ENCODE data around the gene UCKL1.
A peak's percentile ranks its signal among the peaks of the same experiment; 100 is the strongest.

Gene UCKL1

DNA sequence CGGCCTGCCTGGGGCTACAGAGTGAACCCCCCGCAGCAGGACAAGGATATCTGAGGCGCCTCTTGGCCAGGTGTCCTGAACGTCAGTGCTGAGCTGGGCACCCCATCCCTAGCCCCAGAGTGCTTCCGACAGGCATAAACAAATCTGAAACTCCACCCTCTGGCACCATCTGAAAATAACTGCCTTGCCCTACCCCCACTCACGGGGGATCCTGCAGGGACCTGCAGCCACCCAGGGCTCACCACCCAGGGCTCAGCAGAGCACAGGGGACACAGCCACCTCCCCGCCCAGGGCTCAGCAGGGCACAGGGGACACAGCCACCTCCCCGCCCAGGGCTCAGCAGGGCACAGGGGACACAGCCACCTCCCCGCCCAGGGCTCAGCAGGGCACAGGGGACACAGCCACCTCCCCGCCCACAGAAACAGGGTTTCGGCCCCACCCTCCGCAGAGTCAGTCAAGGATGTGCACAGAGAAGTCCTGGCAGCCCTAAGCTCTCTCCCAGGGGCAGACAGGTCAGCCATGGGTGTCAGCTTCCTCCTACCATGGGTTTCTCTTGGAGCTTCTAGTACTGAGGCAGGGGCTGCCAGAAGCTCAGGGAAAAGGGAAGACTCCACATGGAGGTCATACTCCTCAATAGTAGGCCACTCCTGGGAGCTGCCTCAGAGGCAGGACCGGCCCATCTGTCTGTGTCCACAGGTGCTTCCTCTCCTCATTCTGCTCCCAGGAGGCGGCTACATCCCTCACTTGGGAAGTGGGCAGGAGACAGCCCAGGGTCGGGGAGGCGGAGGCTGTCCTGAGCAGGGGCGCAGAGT is 4.6 kb downstream of the UCKL1 start:
- Histone ChIP-seq H3K36me3 (ENCODE audit: control insufficient read depth in 5 of 5, insufficient read depth in 5 of 5, low read length in 5 of 5) (peaks cover 0 to 6% (median 0%) of the 10 kb centered on the region in 5 donors), H3K9me3 (ENCODE audit: control insufficient read depth in 5 of 5, low read length in 5 of 5) (no peaks in the 10 kb centered on the region), H3K27me3 (ENCODE audit: control insufficient read depth in 5 of 5, insufficient read depth in 4 of 5, low read length in 5 of 5) (no peaks in the 10 kb centered on the region), H3K4me3 (ENCODE audit: low read depth in 1 of 5, low read length in 5 of 5) (no peak overlapping the region), H3K4me1 (ENCODE audit: control insufficient read depth in 5 of 5, insufficient read depth in 5 of 5, low read length in 5 of 5) (peaks cover 25 to 87% (median 81%) of the 10 kb centered on the region in 5 donors), H3K9ac (ENCODE audit: low read length in 5 of 5) (peak overlapping the region in 1 of 5 donors; percentile 56), H3K27ac (ENCODE audit: low read depth, low read length) (no peak overlapping the region)

DNA sequence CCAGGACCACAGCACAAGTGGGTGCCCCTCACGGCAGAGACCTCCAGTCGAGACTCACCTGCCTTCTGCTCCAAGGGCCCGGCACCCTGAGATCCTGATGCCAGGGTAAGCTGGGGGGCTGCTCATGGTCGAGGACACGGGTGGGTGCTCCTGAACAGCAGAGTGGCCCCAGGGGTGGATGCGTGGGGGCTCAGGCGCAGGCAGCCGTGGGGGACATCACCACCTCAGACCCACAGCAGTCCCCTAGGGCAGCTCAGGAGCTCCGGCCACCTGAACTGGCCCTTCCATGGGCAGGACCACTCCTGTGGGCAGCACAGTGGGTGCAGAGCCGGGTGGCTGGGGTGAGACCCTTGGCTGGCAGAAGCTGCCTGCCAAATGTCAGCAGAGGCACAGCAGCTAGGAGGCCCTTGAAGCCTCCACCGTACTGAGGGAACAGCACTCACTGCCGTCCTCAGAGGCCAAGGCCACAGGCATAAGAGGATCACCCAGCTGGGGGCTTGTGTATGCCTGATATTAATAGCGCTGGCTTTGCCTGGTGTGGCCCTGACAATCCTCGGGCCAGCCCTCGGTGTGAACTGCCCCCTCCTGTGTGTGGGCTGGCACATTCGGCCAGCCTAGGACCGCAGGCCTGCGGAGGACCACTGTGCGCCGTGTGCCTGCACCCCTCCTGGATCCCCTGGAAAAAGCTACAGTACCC is 5.4 kb downstream of the UCKL1 start:
- no peak overlapping the region for H3K4me3 ChIP-seq (ENCODE audit: low read depth in 1 of 5, low read length in 5 of 5)
- no peaks in the 10 kb centered on the region for H3K9me3 ChIP-seq (ENCODE audit: control insufficient read depth in 5 of 5, low read length in 5 of 5)
- H3K4me1 ChIP-seq (ENCODE audit: control insufficient read depth in 5 of 5, insufficient read depth in 5 of 5, low read length in 5 of 5), result peaks cover 25 to 83% (median 81%) of the 10 kb centered on the region in 5 donors
- H3K36me3 ChIP-seq (ENCODE audit: control insufficient read depth in 5 of 5, insufficient read depth in 5 of 5, low read length in 5 of 5), result peaks cover 0 to 12% (median 6%) of the 10 kb centered on the region in 5 donors
- peak overlapping the region in 1 of 5 donors; percentile 56 for H3K9ac ChIP-seq (ENCODE audit: low read length in 5 of 5)
- no peaks in the 10 kb centered on the region for H3K27me3 ChIP-seq (ENCODE audit: control insufficient read depth in 5 of 5, insufficient read depth in 4 of 5, low read length in 5 of 5)
- peak overlapping the region; percentile 90 for H3K27ac ChIP-seq (ENCODE audit: low read depth, low read length)

DNA sequence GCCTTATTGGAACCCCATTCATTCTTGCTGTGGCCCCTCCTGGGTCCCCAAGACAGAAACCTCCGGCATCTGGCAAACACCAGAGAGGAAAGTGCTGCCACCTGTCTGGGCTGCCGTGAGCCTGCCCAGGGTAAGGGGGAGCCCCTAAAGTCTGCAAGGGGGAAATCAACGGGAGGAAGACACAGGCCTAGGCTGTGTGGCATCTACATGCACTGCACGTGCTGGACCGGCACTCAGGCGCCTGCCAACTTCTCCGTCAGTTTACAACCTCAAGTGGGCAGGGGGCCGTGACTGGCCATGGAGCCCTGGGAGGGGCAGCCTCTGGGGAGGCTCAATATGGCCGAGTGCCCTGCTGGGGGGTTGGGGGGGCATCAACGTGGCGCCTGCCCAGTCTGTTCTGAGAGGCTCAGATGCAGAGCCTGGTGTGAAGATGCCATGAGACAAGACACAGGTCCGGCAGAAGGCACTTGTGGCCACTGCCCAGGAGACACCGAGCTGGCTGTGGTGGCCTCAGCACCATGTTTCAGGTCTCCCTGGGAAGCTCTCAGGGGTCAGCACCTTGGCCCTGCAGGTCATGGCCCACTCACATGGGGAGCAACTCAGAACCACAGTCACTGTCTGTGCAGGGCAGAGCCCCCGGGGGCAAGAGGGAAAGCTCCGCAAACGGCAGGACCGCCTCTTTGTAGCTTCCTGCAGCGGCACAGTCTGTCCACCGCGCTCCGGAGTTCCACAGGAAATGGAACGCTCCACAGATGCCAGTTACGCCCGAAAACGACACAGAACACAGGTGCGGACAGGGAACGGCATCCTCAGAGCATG is 8.4 kb downstream of the UCKL1 start:
- H3K4me1 ChIP-seq (ENCODE audit: control insufficient read depth in 5 of 5, insufficient read depth in 5 of 5, low read length in 5 of 5), result peaks cover 13 to 70% (median 67%) of the 10 kb centered on the region in 5 donors
- H3K9ac ChIP-seq (ENCODE audit: low read length in 5 of 5), result peak overlapping the region in 1 of 5 donors; percentile 31
- peaks cover 0 to 39% (median 36%) of the 10 kb centered on the region in 5 donors for H3K36me3 ChIP-seq (ENCODE audit: control insufficient read depth in 5 of 5, insufficient read depth in 5 of 5, low read length in 5 of 5)
- peak overlapping the region; percentile 11 to 56 (median 29) for H3K4me3 ChIP-seq (ENCODE audit: low read depth in 1 of 5, low read length in 5 of 5)
- peak overlapping the region; percentile 90 for H3K27ac ChIP-seq (ENCODE audit: low read depth, low read length)
- no peaks in the 10 kb centered on the region for H3K27me3 ChIP-seq (ENCODE audit: control insufficient read depth in 5 of 5, insufficient read depth in 4 of 5, low read length in 5 of 5)
- no peaks in the 10 kb centered on the region for H3K9me3 ChIP-seq (ENCODE audit: control insufficient read depth in 5 of 5, low read length in 5 of 5)

DNA sequence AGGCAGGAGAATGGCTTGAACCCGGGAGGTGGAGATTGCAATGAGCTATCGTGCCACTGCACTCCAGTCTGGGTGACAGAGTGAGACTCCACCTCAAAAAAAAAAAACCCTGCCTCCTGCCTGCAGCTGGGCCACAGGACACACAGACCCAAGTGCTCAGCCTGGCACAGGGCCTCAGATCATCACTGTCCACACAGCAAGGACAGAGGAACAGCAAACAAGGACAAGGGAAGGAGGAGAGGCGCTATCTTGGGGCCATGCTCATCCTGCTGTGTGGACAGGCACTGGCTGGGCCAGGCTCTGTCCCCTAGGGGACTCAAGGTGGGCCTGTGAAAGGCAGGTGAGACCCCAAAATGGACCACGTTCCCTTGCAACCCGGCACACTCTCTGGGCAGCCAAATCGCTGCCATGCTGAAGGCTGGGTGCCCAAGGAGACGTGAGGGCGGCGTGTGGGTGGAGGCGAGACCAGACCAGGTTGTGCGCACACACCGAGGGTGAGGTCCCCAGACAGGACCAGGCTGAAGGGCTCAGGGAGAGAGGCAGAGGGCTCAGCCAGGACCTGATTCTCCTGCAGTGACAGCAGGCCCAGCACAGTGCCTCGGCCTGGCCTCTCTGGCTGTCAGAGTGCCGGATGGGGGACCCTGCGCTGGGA is 9.1 kb downstream of the UCKL1 start:
- H3K4me3 ChIP-seq (ENCODE audit: low read depth in 1 of 5, low read length in 5 of 5), result no peak overlapping the region
- H3K9ac ChIP-seq (ENCODE audit: low read length in 5 of 5), result peak overlapping the region in 1 of 5 donors; percentile 31
- no peaks in the 10 kb centered on the region for H3K27me3 ChIP-seq (ENCODE audit: control insufficient read depth in 5 of 5, insufficient read depth in 4 of 5, low read length in 5 of 5)
- H3K4me1 ChIP-seq (ENCODE audit: control insufficient read depth in 5 of 5, insufficient read depth in 5 of 5, low read length in 5 of 5), result peaks cover 13 to 70% (median 66%) of the 10 kb centered on the region in 5 donors
- H3K36me3 ChIP-seq (ENCODE audit: control insufficient read depth in 5 of 5, insufficient read depth in 5 of 5, low read length in 5 of 5), result peaks cover 0 to 42% (median 37%) of the 10 kb centered on the region in 5 donors
- no peaks in the 10 kb centered on the region for H3K9me3 ChIP-seq (ENCODE audit: control insufficient read depth in 5 of 5, low read length in 5 of 5)
- no peak overlapping the region for H3K27ac ChIP-seq (ENCODE audit: low read depth, low read length)

DNA sequence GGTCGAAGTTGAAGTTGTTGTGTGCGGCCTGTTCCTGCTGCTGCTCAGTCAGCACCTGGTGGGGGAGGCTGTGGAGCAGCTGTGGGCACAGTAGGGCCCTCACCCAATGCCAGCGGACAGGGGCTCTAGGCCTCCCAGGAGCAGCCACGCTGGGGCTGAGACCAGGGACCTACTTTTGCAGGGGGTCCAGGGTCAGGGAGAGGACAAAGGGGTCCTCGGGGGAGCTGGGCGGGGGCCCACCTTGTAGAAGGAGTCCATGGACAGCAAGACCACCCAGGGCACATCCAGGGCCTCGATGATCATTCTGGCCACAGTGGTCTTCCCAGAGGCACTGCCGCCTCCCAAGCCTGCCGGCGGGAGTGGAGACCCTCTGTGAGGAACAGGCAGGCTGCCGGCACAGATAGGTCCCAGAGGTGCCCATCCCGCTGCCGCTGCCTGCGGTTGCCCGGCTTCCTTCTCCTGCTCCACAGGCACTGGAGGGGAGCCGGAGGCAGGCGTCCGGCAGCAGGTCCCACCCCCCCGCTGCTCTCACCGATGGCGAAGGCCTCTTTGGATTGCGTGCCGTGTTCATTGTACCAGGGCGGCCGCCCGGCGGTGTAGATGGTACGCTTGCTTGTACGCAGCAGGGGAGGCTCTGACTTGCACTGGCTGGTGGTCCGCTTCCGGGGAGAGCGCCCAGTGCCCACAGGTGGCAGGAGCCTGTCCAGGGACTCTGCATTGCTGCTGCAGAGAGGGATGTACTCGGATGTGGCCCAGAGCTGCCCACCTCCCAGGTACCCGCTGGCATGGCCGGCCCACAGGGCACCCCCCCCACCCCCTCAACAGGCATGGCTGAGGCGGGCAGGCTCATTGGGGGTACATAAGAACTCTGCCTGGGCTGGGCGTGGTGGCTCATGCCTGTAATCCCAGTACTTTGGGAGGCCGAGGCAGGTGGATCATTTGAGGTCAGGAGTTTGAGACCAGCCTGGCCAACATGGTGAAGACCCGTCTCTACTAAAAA is 10.0 kb downstream of the UCKL1 start:
- peaks cover 13 to 65% (median 57%) of the 10 kb centered on the region in 5 donors for H3K4me1 ChIP-seq (ENCODE audit: control insufficient read depth in 5 of 5, insufficient read depth in 5 of 5, low read length in 5 of 5)
- H3K4me3 ChIP-seq (ENCODE audit: low read depth in 1 of 5, low read length in 5 of 5), result no peak overlapping the region
- peaks cover 0 to 45% (median 37%) of the 10 kb centered on the region in 5 donors for H3K36me3 ChIP-seq (ENCODE audit: control insufficient read depth in 5 of 5, insufficient read depth in 5 of 5, low read length in 5 of 5)
- H3K27me3 ChIP-seq (ENCODE audit: control insufficient read depth in 5 of 5, insufficient read depth in 4 of 5, low read length in 5 of 5), result no peaks in the 10 kb centered on the region
- H3K9me3 ChIP-seq (ENCODE audit: control insufficient read depth in 5 of 5, low read length in 5 of 5), result no peaks in the 10 kb centered on the region
- no peak overlapping the region for H3K27ac ChIP-seq (ENCODE audit: low read depth, low read length)
- H3K9ac ChIP-seq (ENCODE audit: low read length in 5 of 5), result no peak overlapping the region

DNA sequence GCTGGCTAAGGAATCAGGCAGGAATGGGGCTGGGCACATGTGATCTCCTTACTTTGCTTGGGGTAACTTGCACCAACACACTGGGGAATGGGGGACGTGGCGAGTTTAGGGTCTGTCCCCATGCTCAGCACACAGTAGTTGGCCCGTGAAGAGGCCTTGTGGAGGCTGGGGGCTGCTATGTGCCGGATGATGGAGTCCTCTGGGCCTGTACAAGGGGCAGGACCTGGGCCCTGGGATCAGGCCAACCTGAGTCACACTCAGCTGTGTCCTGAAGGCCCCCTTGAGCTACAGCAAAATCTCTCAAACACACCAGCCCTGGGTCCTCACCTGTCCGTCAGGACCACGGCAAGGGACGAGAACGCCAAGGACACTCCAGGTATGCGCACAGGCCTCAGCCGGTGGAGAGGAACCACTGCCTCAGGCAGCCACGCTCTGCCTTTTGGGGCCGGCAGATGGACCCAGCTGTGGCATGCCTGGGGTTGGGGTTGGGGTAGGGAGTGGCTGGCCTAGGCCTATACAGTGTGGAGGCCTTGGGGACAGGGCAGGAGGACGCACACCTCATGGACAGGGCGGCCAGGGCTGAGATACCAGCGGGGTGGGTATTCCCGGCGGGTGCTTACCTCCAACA is 11.1 kb downstream of the UCKL1 start:
- H3K27ac ChIP-seq (ENCODE audit: low read depth, low read length), result no peak overlapping the region
- H3K9ac ChIP-seq (ENCODE audit: low read length in 5 of 5), result no peak overlapping the region
- no peaks in the 10 kb centered on the region for H3K9me3 ChIP-seq (ENCODE audit: control insufficient read depth in 5 of 5, low read length in 5 of 5)
- H3K27me3 ChIP-seq (ENCODE audit: control insufficient read depth in 5 of 5, insufficient read depth in 4 of 5, low read length in 5 of 5), result no peaks in the 10 kb centered on the region
- peaks cover 0 to 54% (median 48%) of the 10 kb centered on the region in 5 donors for H3K36me3 ChIP-seq (ENCODE audit: control insufficient read depth in 5 of 5, insufficient read depth in 5 of 5, low read length in 5 of 5)
- H3K4me1 ChIP-seq (ENCODE audit: control insufficient read depth in 5 of 5, insufficient read depth in 5 of 5, low read length in 5 of 5), result peaks cover 12 to 55% (median 46%) of the 10 kb centered on the region in 5 donors
- no peak overlapping the region for H3K4me3 ChIP-seq (ENCODE audit: low read depth in 1 of 5, low read length in 5 of 5)

DNA sequence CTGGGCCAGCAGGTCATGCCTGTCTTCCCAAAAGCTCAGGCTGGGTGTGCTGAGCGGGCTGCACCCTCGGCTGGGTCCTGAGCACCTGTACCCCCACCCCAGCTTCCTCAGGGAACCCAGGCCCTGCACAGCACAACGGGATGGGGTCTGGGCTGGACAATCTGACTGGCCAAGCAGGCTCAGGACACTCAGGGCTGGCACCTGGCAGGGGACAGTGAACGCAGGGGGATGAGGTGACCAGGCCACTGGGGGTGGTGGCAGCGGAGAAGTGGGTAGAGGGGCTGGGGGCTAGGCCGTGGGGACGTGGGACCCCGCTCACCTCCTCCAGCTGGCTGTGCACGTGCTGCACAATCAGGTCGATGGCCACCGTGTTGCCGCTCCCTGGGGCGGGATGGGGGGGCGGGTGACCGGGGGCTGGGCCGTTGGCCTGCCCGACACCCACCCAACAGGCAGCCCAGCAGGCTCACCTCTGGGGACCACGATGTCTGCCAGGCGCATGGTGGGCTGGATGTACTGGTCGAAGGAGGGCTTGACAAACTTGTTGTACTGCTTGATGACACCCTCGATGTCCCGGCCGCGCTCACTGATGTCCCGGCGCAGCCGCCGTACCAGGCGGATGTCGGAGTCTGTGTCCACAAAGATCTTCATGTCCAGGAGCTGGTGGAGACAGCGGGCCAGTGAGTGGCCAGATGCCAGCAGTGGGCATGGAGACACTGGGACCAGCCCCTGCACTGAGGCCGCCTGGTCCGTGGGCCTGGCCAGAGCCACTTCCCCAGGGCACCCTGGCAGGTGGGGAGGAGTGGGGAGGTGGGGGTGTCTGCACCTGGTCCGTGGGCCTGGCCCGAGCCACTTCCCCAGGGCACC is 11.9 kb downstream of the UCKL1 start:
- H3K36me3 ChIP-seq (ENCODE audit: control insufficient read depth in 5 of 5, insufficient read depth in 5 of 5, low read length in 5 of 5), result peaks cover 0 to 61% (median 50%) of the 10 kb centered on the region in 5 donors
- H3K4me1 ChIP-seq (ENCODE audit: control insufficient read depth in 5 of 5, insufficient read depth in 5 of 5, low read length in 5 of 5), result peaks cover 6 to 47% (median 38%) of the 10 kb centered on the region in 5 donors
- no peak overlapping the region for H3K4me3 ChIP-seq (ENCODE audit: low read depth in 1 of 5, low read length in 5 of 5)
- no peak overlapping the region for H3K9ac ChIP-seq (ENCODE audit: low read length in 5 of 5)
- no peaks in the 10 kb centered on the region for H3K27me3 ChIP-seq (ENCODE audit: control insufficient read depth in 5 of 5, insufficient read depth in 4 of 5, low read length in 5 of 5)
- H3K27ac ChIP-seq (ENCODE audit: low read depth, low read length), result no peak overlapping the region
- H3K9me3 ChIP-seq (ENCODE audit: control insufficient read depth in 5 of 5, low read length in 5 of 5), result no peaks in the 10 kb centered on the region

DNA sequence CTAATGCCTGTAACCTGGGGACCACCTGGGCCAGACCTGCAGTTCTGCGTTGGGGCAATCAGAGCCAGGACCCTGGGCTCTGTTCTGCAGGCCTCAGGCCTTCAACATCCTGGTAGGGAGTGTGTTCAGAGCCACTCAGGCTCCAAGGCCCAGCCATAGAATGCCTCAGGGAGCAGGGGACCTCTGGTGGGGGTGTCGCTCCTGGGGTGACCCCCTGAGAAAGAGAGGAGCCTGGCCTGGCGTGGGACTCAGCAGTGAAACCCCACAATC is 12.5 kb downstream of the UCKL1 start:
- no peaks in the 10 kb centered on the region for H3K27me3 ChIP-seq (ENCODE audit: control insufficient read depth in 5 of 5, insufficient read depth in 4 of 5, low read length in 5 of 5)
- H3K9me3 ChIP-seq (ENCODE audit: control insufficient read depth in 5 of 5, low read length in 5 of 5), result no peaks in the 10 kb centered on the region
- H3K4me3 ChIP-seq (ENCODE audit: low read depth in 1 of 5, low read length in 5 of 5), result no peak overlapping the region
- H3K27ac ChIP-seq (ENCODE audit: low read depth, low read length), result no peak overlapping the region
- peaks cover 4 to 41% (median 32%) of the 10 kb centered on the region in 5 donors for H3K4me1 ChIP-seq (ENCODE audit: control insufficient read depth in 5 of 5, insufficient read depth in 5 of 5, low read length in 5 of 5)
- H3K36me3 ChIP-seq (ENCODE audit: control insufficient read depth in 5 of 5, insufficient read depth in 5 of 5, low read length in 5 of 5), result peaks cover 0 to 66% (median 53%) of the 10 kb centered on the region in 5 donors
- H3K9ac ChIP-seq (ENCODE audit: low read length in 5 of 5), result no peak overlapping the region

Data from subcutaneous abdominal adipose tissue (tissue), 5 donors.